ENCODE results near the gene CANX.
"Not testable (repeated sequence)": the region's sequence is repeated elsewhere in the genome, so short reads cannot be mapped to it uniquely, and the experiment has no call there.

GRCh38 chr5:179649166-179649703 is 49.5 kb upstream of the CANX start:
- not testable (repeated sequence) for TF ChIP-seq CTCF, EP300, POLR2AphosphoS5, POLR2A (IDR thresholded peaks at IDR 0.05)

Data from sigmoid colon (tissue), 4 donors.